Epithelial cell of proximal tubule (primary cell): ENCODE results near the gene OR6X1. TPM values are rescaled to one million over a fixed set of nuclear protein-coding genes. Genes with fewer than 3 reads are reported as not detected.

Source experiments
- DNase-seq: peaks from one replicate; pipeline ENCODE4 v3.0.0-alpha.2; 2011; ENCODE audit warnings: low read depth
- H3K4me3 ChIP-seq: 2 replicates; pipeline ENCODE4 v1.5.1; 2011; ENCODE audit warnings: low read depth, mild to moderate bottlenecking, low read length
- CTCF ChIP-seq: conservative IDR thresholded peaks from 2 replicates; pipeline ENCODE4 v1.5.1; 2012; ENCODE audit warnings: low read depth, mild to moderate bottlenecking, low read length
- total RNA-seq: library from RNA; depleted of rRNA; stranded (reverse); fragments of >200 nt; gene quantifications from 2 replicates; pipeline ENCODE4 v1.2.3, GENCODE V29; 2015

The OR6X1 gene
- total RNA-seq, 1 donor from 2014 or later, result not detected

- no peak overlapping the region for H3K4me3 ChIP-seq
- no peak for DNase-seq
- TF ChIP-seq CTCF, result no peak
Measured at GRCh38 chr11:123773026-123773425, 18.7 kb upstream of the OR6X1 start.

- no peak for DNase-seq
- TF ChIP-seq CTCF, result no peak
- H3K4me3 ChIP-seq, result no peak overlapping the region
Measured at GRCh38 chr11:123771664-123772063, 17.3 kb upstream of the OR6X1 start.

DNA sequence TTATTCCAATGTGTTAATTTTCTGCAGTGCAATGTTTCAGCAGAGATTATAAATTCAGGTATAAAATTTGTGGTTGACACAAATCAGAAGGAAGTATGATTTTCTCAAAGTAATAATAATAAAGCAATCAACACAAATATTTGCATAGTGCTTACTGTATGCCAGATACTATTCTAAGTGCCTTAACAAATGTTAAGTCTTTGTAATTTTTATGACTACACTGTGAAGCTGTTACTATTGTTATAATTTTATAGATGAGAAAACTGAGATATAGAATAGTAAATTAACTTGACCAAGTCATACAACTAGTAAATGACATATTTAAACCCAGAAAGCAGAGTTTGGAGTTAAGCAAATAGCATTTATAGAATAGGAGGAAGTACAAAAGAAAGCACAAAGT lies 16.4 kb upstream of the OR6X1 start:
- H3K4me3 ChIP-seq, result no peak overlapping the region
- no peak for TF ChIP-seq CTCF
- DNase-seq, result no peak

GRCh38 chr11:123765601-123766000 lies 11.3 kb upstream of the OR6X1 start:
- DNase-seq, result no peak
- TF ChIP-seq CTCF, result no peak
- no peak overlapping the region for H3K4me3 ChIP-seq

GRCh38 chr11:123762422-123762821 lies 8.1 kb upstream of the OR6X1 start:
- no peak overlapping the region for H3K4me3 ChIP-seq
- TF ChIP-seq CTCF, result no peak
- DNase-seq, result no peak

- TF ChIP-seq CTCF, result no peak
- H3K4me3 ChIP-seq, result no peak overlapping the region
- no peak for DNase-seq
Measured at GRCh38 chr11:123760894-123761293, 6.6 kb upstream of the OR6X1 start.

GRCh38 chr11:123757976-123758375 lies 3.7 kb upstream of the OR6X1 start:
- no peak for TF ChIP-seq CTCF
- no peak overlapping the region for H3K4me3 ChIP-seq
- DNase-seq, result no peak
